GM23338 (cell line): ENCODE results near the gene SLC8A3. TPM values are rescaled to one million over a fixed set of nuclear protein-coding genes. Genes with fewer than 3 reads are reported as not detected.

Experiments used
- ATAC-seq: fragments of 200-7000 bp; cut with Tn5 transposase; 3 replicates; pipeline ENCODE4 v1.9.1; 2020
- DNase-seq: peaks from one replicate; pipeline ENCODE4 v3.0.0-alpha.2; 2015; ENCODE audit warnings: low spot score
- H2AFZ ChIP-seq: fragments of 200-600 bp; sonication (generic); 2 replicates; pipeline ENCODE4 v1.8.0; 2016; ENCODE audit warnings: antibody characterized with exemption, mild to moderate bottlenecking, moderate library complexity
- H3F3A ChIP-seq: fragments of 200-600 bp; sonication (generic); replicated peaks from 2 replicates; pipeline ENCODE4 v1.8.0; 2017; ENCODE audit warnings: antibody characterized with exemption, mixed run types, low read depth
- H3K27ac ChIP-seq: fragments of 200-600 bp; sonication (generic); 2 replicates; pipeline ENCODE4 v1.6.1; 2016; ENCODE audit warnings: low read depth
- H3K27me3 ChIP-seq: fragments of 200-600 bp; sonication (generic); 2 replicates; pipeline ENCODE4 v1.8.0; 2016; ENCODE audit warnings: mild to moderate bottlenecking, mixed run types, moderate library complexity; ENCODE audit not compliant: insufficient read depth
- H3K36me3 ChIP-seq: fragments of 200-600 bp; sonication (generic); 2 replicates; pipeline ENCODE4 v1.8.0; 2016; ENCODE audit warnings: mild to moderate bottlenecking; ENCODE audit not compliant: insufficient read depth
- H3K4me1 ChIP-seq: fragments of 200-600 bp; sonication (generic); 2 replicates; pipeline ENCODE4 v1.8.0; 2016; ENCODE audit warnings: mild to moderate bottlenecking, moderate library complexity; ENCODE audit not compliant: insufficient read depth
- H3K4me2 ChIP-seq: fragments of 200-600 bp; sonication (generic); 2 replicates; pipeline ENCODE4 v1.7.1; 2017; ENCODE audit warnings: mixed run types
- H3K4me3 ChIP-seq: fragments of 200-600 bp; sonication (generic); 2 replicates; pipeline ENCODE4 v1.6.1; 2016; ENCODE audit warnings: mixed run types
- H3K79me2 ChIP-seq: fragments of 200-600 bp; sonication (generic); replicated peaks from 2 replicates; pipeline ENCODE4 v1.8.0; 2017; ENCODE audit warnings: mild to moderate bottlenecking; ENCODE audit not compliant: insufficient read depth
- H3K9me2 ChIP-seq: fragments of 200-600 bp; sonication (generic); 2 replicates; pipeline ENCODE4 v1.8.0; 2017; ENCODE audit not compliant: insufficient read depth
- H4K20me1 ChIP-seq: fragments of 200-600 bp; sonication (generic); replicated peaks from 2 replicates; pipeline ENCODE4 v1.8.0; 2017; ENCODE audit warnings: mild to moderate bottlenecking; ENCODE audit not compliant: insufficient read depth
- H3K27ac Mint-ChIP-seq: 2 replicates; pipeline ENCODE4 v1.8.0; 2020; ENCODE audit warnings: inconsistent platforms, mild to moderate bottlenecking, moderate library complexity, mixed read lengths
- H3K27me3 Mint-ChIP-seq: 3 replicates; pipeline ENCODE4 v1.8.0; 2022; ENCODE audit warnings: low read depth, mild to moderate bottlenecking, moderate library complexity, mixed read lengths, inconsistent platforms; ENCODE audit not compliant: insufficient read depth, poor library complexity
- H3K36me3 Mint-ChIP-seq: 3 replicates; pipeline ENCODE4 v1.8.0; 2021; ENCODE audit warnings: low read depth, mild to moderate bottlenecking, inconsistent platforms, moderate library complexity, mixed read lengths
- H3K4me1 Mint-ChIP-seq: 3 replicates; pipeline ENCODE4 v1.8.0; 2020; ENCODE audit warnings: mild to moderate bottlenecking, inconsistent platforms, mixed read lengths
- H3K4me3 Mint-ChIP-seq: 3 replicates; pipeline ENCODE4 v1.8.0; 2021; ENCODE audit warnings: moderate library complexity, mild to moderate bottlenecking, inconsistent platforms, mixed read lengths
- H3K9me3 Mint-ChIP-seq: 3 replicates; pipeline ENCODE4 v1.8.0; 2020; ENCODE audit warnings: moderate library complexity, mild to moderate bottlenecking, inconsistent platforms, mixed read lengths
- CREB1 ChIP-seq: fragments of 250-450 bp; sonication (Bioruptor Pico); IDR thresholded peaks from 2 replicates; pipeline ENCODE4 v1.5.0; 2020; ENCODE audit warnings: low read depth, mild to moderate bottlenecking, moderate library complexity
- CTCF ChIP-seq, 2 experiments: fragments of 200-600 bp in 1 of 2; sonication (generic) in 1 of 2; conservative IDR thresholded peaks; 2 replicates each; pipeline versions ENCODE4 v1.5.1 to v1.6.1; 2016 to 2017; ENCODE audit warnings: antibody characterized with exemption in 2 of 2, low read depth in 2 of 2, mild to moderate bottlenecking in 2 of 2, moderate library complexity in 1 of 2
- ETS1 ChIP-seq: IDR thresholded peaks from 2 replicates; pipeline ENCODE4 v1.6.1; 2016; ENCODE audit warnings: antibody characterized with exemption
- EZH2phosphoT487 ChIP-seq: fragments of 200-600 bp; sonication (generic); IDR thresholded peaks from one replicate; pipeline ENCODE4 v1.8.1; 2018; ENCODE audit warnings: antibody characterized with exemption; ENCODE audit not compliant: unreplicated experiment
- JUNB ChIP-seq: IDR thresholded peaks from one replicate; pipeline ENCODE4 v1.6.1; 2016; ENCODE audit warnings: antibody characterized with exemption; ENCODE audit not compliant: unreplicated experiment
- NANOG ChIP-seq: IDR thresholded peaks from 2 replicates; pipeline ENCODE4 v1.6.1; 2016; ENCODE audit warnings: antibody characterized with exemption, borderline replicate concordance
- POLR2AphosphoS5 ChIP-seq: IDR thresholded peaks from 2 replicates; pipeline ENCODE4 v1.6.1; 2016; ENCODE audit warnings: antibody characterized with exemption, low read depth
- STAT1 ChIP-seq: IDR thresholded peaks from one replicate; pipeline ENCODE4 v1.6.1; 2016; ENCODE audit warnings: antibody characterized with exemption; ENCODE audit not compliant: unreplicated experiment
- ZNF114 ChIP-seq: fragments of 250-450 bp; sonication (Bioruptor Pico); IDR thresholded peaks from 2 replicates; pipeline ENCODE4 v1.5.0; 2020; ENCODE audit warnings: mild to moderate bottlenecking, moderate library complexity
- ZNF331 ChIP-seq: fragments of 250-450 bp; sonication (Bioruptor Pico); IDR thresholded peaks from 2 replicates; pipeline ENCODE4 v1.5.0; 2020; ENCODE audit warnings: low read depth, mild to moderate bottlenecking, moderate library complexity
- ZNF462 ChIP-seq: fragments of 250-450 bp; sonication (Bioruptor Pico); IDR thresholded peaks from 2 replicates; pipeline ENCODE4 v1.5.0; 2020; ENCODE audit warnings: mild to moderate bottlenecking, moderate library complexity
- polyA plus RNA-seq: library from polyadenylated mRNA; unstranded; fragments of >200 nt; fragmentation: Nextera tagmentation; extraction: Ambion mirVana; gene quantifications from 2 replicates; pipeline ENCODE4 v1.2.1, GENCODE V29; 2016
- total RNA-seq: library from RNA; depleted of rRNA; stranded (reverse); fragments of >200 nt; shearing (Covaris generic); gene quantifications from 2 replicates; pipeline ENCODE4 v1.2.3, GENCODE V29; 2014

SLC8A3 gene
- total and polyA plus RNA-seq, 2 experiments from 2014 or later: 0.82 to 2.0 TPM

GRCh38 chr14:70059545-70059944 lies 129.2 kb downstream of the SLC8A3 start:
- no peak for DNase-seq
- H3F3A ChIP-seq: no peaks in the 10 kb centered on the region
- peaks cover 12% of the 10 kb centered on the region for H3K4me1 ChIP-seq
- Mint-ChIP-seq H3K9me3 (no peaks in the 10 kb centered on the region), H3K27ac (no peak overlapping the region), H3K36me3 (no peaks in the 10 kb centered on the region), H3K4me3 (no peak overlapping the region), H3K27me3 (peaks cover 2% of the 10 kb centered on the region), H3K4me1 (peaks cover 6% of the 10 kb centered on the region)
- no peak overlapping the region for H3K27ac ChIP-seq
- no peak for TF ChIP-seq NANOG
- TF ChIP-seq ZNF114: no peak
- no peak for TF ChIP-seq EZH2phosphoT487
- H2AFZ ChIP-seq: no peak overlapping the region
- peaks cover 19% of the 10 kb centered on the region; the same call in 1 of the 2 replicates for H3K9me2 ChIP-seq
- H3K4me3 ChIP-seq: no peak overlapping the region
- no peak overlapping the region for H3K4me2 ChIP-seq
- H3K27me3 ChIP-seq: no peaks in the 10 kb centered on the region
- no peaks in the 10 kb centered on the region for H4K20me1 ChIP-seq
- ATAC-seq: no peak
- no peaks in the 10 kb centered on the region for H3K79me2 ChIP-seq
- no peaks in the 10 kb centered on the region for H3K36me3 ChIP-seq

GRCh38 chr14:70057519-70058136 lies 131.1 kb downstream of the SLC8A3 start:
- Histone ChIP-seq H3K36me3 (no peaks in the 10 kb centered on the region), H3K27me3 (no peaks in the 10 kb centered on the region), H2AFZ (no peak overlapping the region), H4K20me1 (no peaks in the 10 kb centered on the region), H3K9me2 (0 out of 2 replicates have a peak, but pooled peaks cover 12% of the 10 kb centered on the region), H3K4me2 (no peak overlapping the region), H3F3A (no peaks in the 10 kb centered on the region), H3K4me3 (no peak overlapping the region), H3K27ac (no peak overlapping the region), H3K4me1 (peaks cover 22% of the 10 kb centered on the region), H3K79me2 (no peaks in the 10 kb centered on the region)
- H3K4me3 Mint-ChIP-seq: no peak overlapping the region
- DNase-seq (no peak), ATAC-seq (no peak)
- peaks cover 2% of the 10 kb centered on the region for H3K27me3 Mint-ChIP-seq
- peaks cover 14% of the 10 kb centered on the region for H3K4me1 Mint-ChIP-seq
- no peak overlapping the region for H3K27ac Mint-ChIP-seq
- no peaks in the 10 kb centered on the region for H3K36me3 Mint-ChIP-seq
- H3K9me3 Mint-ChIP-seq: no peaks in the 10 kb centered on the region
- TF ChIP-seq ZNF331 (CRISPR knock-in tag) (no peak), POLR2AphosphoS5 (no peak), EZH2phosphoT487 (no peak), ETS1 (no peak), ZNF114 (no peak), NANOG (no peak), JUNB (no peak), CREB1 (CRISPR knock-in tag) (no peak), ZNF462 (CRISPR knock-in tag) (no peak), STAT1 (no peak), CTCF (conservative IDR thresholded peaks at IDR 0.05; ENCODE audit: low read depth in 2 of 2) (no peak)
